ENCODE measurements around the gene SEMA4F. TPM values are rescaled to one million over a fixed set of nuclear protein-coding genes. Genes with fewer than 3 reads are reported as not detected.

The SEMA4F gene
- total RNA-seq, 1 donor from 2014 or later, result 12.5 TPM

DNA sequence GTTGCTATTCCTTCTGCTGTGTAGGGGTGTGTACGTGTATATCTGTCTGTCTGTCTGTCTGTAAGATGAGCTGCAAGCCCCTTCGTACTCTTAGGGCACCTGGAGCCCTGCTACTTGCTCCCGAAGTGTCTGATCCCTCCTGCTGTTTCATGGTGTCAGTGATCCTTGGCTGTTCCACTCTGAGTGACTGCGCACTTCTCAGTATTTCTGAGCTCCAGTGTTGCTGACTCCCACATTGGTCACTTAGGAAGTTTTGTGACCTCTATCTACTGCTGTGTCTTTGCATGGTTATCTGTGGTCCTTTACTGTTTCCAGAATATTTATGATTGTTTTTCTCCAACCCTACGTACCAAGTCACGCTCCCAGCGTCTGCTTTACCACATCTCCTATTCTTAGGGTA, 16.2 kb downstream of the SEMA4F start:
- peaks cover 6% of the 10 kb centered on the region for H3K4me1 Mint-ChIP-seq (ENCODE audit: low read depth, unreplicated experiment)
- Histone ChIP-seq H3K9me3 (ENCODE audit: insufficient read depth, low read depth, low read length) (no peaks in the 10 kb centered on the region), H3K4me3 (ENCODE audit: insufficient read depth, low read depth, low read length) (no peak overlapping the region), H3K4me1 (ENCODE audit: insufficient read depth, low read length) (no peaks in the 10 kb centered on the region), H3K27ac (ENCODE audit: low read depth, low read length) (no peak overlapping the region), H3K79me2 (ENCODE audit: insufficient read depth, low read length) (no peaks in the 10 kb centered on the region), H2AFZ (ENCODE audit: low read depth, low read length) (no peak overlapping the region), H3K4me2 (ENCODE audit: low read length) (no peak overlapping the region), H4K20me1 (ENCODE audit: insufficient read depth, low read length) (no peaks in the 10 kb centered on the region), H3K36me3 (ENCODE audit: insufficient read depth, low read length) (no peaks in the 10 kb centered on the region), H3K9ac (ENCODE audit: low read length) (no peak overlapping the region), H3K27me3 (ENCODE audit: insufficient read depth, low read length) (no peaks in the 10 kb centered on the region)
- peaks cover 13% of the 10 kb centered on the region for H3K36me3 Mint-ChIP-seq (ENCODE audit: low read depth, unreplicated experiment)
- FAIRE-seq (no peak), DNase-seq (ENCODE audit: low read depth) (no peak)
- H3K9me3 Mint-ChIP-seq (ENCODE audit: unreplicated experiment), result no peaks in the 10 kb centered on the region
- TF ChIP-seq, protein P1, sequence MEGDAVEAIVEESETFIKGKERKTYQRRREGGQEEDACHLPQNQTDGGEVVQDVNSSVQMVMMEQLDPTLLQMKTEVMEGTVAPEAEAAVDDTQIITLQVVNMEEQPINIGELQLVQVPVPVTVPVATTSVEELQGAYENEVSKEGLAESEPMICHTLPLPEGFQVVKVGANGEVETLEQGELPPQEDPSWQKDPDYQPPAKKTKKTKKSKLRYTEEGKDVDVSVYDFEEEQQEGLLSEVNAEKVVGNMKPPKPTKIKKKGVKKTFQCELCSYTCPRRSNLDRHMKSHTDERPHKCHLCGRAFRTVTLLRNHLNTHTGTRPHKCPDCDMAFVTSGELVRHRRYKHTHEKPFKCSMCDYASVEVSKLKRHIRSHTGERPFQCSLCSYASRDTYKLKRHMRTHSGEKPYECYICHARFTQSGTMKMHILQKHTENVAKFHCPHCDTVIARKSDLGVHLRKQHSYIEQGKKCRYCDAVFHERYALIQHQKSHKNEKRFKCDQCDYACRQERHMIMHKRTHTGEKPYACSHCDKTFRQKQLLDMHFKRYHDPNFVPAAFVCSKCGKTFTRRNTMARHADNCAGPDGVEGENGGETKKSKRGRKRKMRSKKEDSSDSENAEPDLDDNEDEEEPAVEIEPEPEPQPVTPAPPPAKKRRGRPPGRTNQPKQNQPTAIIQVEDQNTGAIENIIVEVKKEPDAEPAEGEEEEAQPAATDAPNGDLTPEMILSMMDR (IDR thresholded peaks at IDR 0.05; ENCODE audit: insufficient read depth, low read depth, low read length), result no peak
- no peak for TF ChIP-seq EZH2 (IDR thresholded peaks at IDR 0.05; ENCODE audit: insufficient read depth, low read length)
- no peak overlapping the region for H3K27ac Mint-ChIP-seq (ENCODE audit: unreplicated experiment)
- H3K27me3 Mint-ChIP-seq (ENCODE audit: low read depth, unreplicated experiment), result peaks cover 4% of the 10 kb centered on the region
- no peak overlapping the region for H3K4me3 Mint-ChIP-seq (ENCODE audit: unreplicated experiment)

DNA sequence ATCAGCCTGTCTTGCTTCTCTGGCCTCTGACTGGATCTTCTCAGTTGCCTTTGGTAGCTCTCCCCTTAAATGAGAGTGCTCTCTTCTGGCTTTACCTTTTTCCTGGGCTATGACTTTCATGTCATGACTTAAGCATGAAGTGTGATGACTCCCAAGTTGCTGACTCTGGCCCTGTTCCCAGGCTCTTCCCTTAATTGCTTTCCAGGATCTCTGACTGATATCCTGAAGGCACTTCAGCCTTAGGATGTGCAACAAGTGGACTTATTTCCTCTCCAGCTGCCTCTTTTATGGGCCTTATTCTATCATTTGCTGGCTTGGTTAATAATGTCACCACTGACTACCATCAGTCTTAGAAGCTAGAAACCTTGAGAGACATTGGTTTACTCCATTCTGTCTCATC, 17.4 kb downstream of the SEMA4F start:
- H3K4me3 Mint-ChIP-seq (ENCODE audit: unreplicated experiment), result no peak overlapping the region
- Histone ChIP-seq H3K4me3 (ENCODE audit: insufficient read depth, low read depth, low read length) (no peak overlapping the region), H4K20me1 (ENCODE audit: insufficient read depth, low read length) (no peaks in the 10 kb centered on the region), H3K36me3 (ENCODE audit: insufficient read depth, low read length) (no peaks in the 10 kb centered on the region), H3K4me1 (ENCODE audit: insufficient read depth, low read length) (no peaks in the 10 kb centered on the region), H3K27ac (ENCODE audit: low read depth, low read length) (no peak overlapping the region), H2AFZ (ENCODE audit: low read depth, low read length) (no peak overlapping the region), H3K9ac (ENCODE audit: low read length) (no peak overlapping the region), H3K4me2 (ENCODE audit: low read length) (no peak overlapping the region), H3K79me2 (ENCODE audit: insufficient read depth, low read length) (no peaks in the 10 kb centered on the region), H3K9me3 (ENCODE audit: insufficient read depth, low read depth, low read length) (no peaks in the 10 kb centered on the region), H3K27me3 (ENCODE audit: insufficient read depth, low read length) (no peaks in the 10 kb centered on the region)
- DNase-seq (ENCODE audit: low read depth) (peak; percentile 57), FAIRE-seq (no peak)
- TF ChIP-seq, protein P1 (IDR thresholded peaks at IDR 0.05; ENCODE audit: insufficient read depth, low read depth, low read length), result no peak
- TF ChIP-seq EZH2 (IDR thresholded peaks at IDR 0.05; ENCODE audit: insufficient read depth, low read length), result no peak
- no peak overlapping the region for H3K27ac Mint-ChIP-seq (ENCODE audit: unreplicated experiment)
- no peaks in the 10 kb centered on the region for H3K9me3 Mint-ChIP-seq (ENCODE audit: unreplicated experiment)
- H3K4me1 Mint-ChIP-seq (ENCODE audit: low read depth, unreplicated experiment), result peaks cover 6% of the 10 kb centered on the region
- peaks cover 4% of the 10 kb centered on the region for H3K27me3 Mint-ChIP-seq (ENCODE audit: low read depth, unreplicated experiment)
- H3K36me3 Mint-ChIP-seq (ENCODE audit: low read depth, unreplicated experiment), result peaks cover 21% of the 10 kb centered on the region

DNA sequence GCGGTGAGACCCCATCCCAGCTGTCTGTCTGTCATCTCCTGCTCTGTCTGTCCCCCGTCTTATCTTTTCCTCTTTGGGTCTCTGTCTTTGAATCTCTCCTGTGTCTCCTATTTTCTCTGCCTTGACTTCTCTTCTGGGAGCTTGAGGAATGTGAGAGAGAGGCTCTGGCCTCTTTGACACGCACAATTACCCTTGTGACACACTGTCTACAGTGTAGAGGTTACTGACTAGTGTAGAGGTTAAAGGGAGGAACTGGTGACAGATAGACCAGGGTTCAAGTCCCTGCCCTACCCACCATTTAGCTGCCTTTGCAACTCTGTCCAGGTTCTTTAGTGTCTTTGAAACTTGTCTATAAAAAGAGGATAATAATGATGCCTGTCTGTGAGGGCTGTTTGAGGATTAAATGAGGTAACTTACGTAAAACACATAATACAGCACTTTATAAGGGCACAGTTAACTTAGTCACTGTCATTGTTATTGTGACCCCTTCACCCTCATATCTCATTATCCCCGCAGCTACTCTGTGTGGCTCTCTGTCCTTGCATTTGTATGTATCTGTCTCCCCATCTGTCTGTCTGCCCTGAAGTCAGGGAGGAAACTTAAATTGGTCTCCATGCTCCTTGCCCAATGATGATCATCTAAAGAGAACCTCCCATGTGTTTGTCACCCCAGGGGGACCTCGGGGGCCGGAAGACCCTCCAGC, 19.9 kb downstream of the SEMA4F start:
- TF ChIP-seq EZH2 (IDR thresholded peaks at IDR 0.05; ENCODE audit: insufficient read depth, low read length), result no peak
- TF ChIP-seq, protein P1 (IDR thresholded peaks at IDR 0.05; ENCODE audit: insufficient read depth, low read depth, low read length), result no peak
- Histone ChIP-seq H3K4me1 (ENCODE audit: insufficient read depth, low read length) (no peaks in the 10 kb centered on the region), H3K27me3 (ENCODE audit: insufficient read depth, low read length) (no peaks in the 10 kb centered on the region), H3K9ac (ENCODE audit: low read length) (no peak overlapping the region), H4K20me1 (ENCODE audit: insufficient read depth, low read length) (no peaks in the 10 kb centered on the region), H3K9me3 (ENCODE audit: insufficient read depth, low read depth, low read length) (no peaks in the 10 kb centered on the region), H2AFZ (ENCODE audit: low read depth, low read length) (no peak overlapping the region), H3K27ac (ENCODE audit: low read depth, low read length) (no peak overlapping the region), H3K79me2 (ENCODE audit: insufficient read depth, low read length) (no peaks in the 10 kb centered on the region), H3K36me3 (ENCODE audit: insufficient read depth, low read length) (no peaks in the 10 kb centered on the region), H3K4me3 (ENCODE audit: insufficient read depth, low read depth, low read length) (no peak overlapping the region), H3K4me2 (ENCODE audit: low read length) (no peak overlapping the region)
- Mint-ChIP-seq H3K27ac (ENCODE audit: unreplicated experiment) (no peak overlapping the region), H3K27me3 (ENCODE audit: low read depth, unreplicated experiment) (peaks cover 4% of the 10 kb centered on the region), H3K4me1 (ENCODE audit: low read depth, unreplicated experiment) (peaks cover 6% of the 10 kb centered on the region), H3K36me3 (ENCODE audit: low read depth, unreplicated experiment) (peaks cover 22% of the 10 kb centered on the region), H3K9me3 (ENCODE audit: unreplicated experiment) (peaks cover 1% of the 10 kb centered on the region), H3K4me3 (ENCODE audit: unreplicated experiment) (no peak overlapping the region)
- FAIRE-seq (no peak), DNase-seq (ENCODE audit: low read depth) (no peak)

All from astrocyte (in vitro differentiated cells and primary cell).